ENCODE results near the gene KRT86. TPM values are rescaled to one million over a fixed set of nuclear protein-coding genes. Genes with fewer than 3 reads are reported as not detected.

The KRT86 gene
- total RNA-seq, 1 donor from 2014 or later, result not detected

GRCh38 chr12:52337054-52337453, 62.6 kb downstream of the KRT86 start:
- intact Hi-C loops (cut with micrococcal nuclease), result no loop called here
- peaks cover 29% of the 10 kb centered on the region for H3K9me3 ChIP-seq (replicated peaks)
- no peaks in the 10 kb centered on the region for H3K4me1 ChIP-seq
- TF ChIP-seq CTCF (IDR thresholded peaks at IDR 0.05; ENCODE audit: borderline replicate concordance), result no peak
- no peaks in the 10 kb centered on the region for H3K36me3 ChIP-seq
- DNase-seq, result no peak
- peaks cover 52% of the 10 kb centered on the region for H3K27me3 ChIP-seq (ENCODE audit: low read depth)
- H3K4me3 ChIP-seq, result no peak overlapping the region
- H3K27ac ChIP-seq (replicated peaks), result no peak overlapping the region

GRCh38 chr12:52338241-52338960, 64.0 kb downstream of the KRT86 start:
- peaks cover 34% of the 10 kb centered on the region for H3K9me3 ChIP-seq (replicated peaks)
- intact Hi-C loops (cut with micrococcal nuclease), result no loop called here
- no peaks in the 10 kb centered on the region for H3K36me3 ChIP-seq
- no peak overlapping the region for H3K4me3 ChIP-seq
- no peaks in the 10 kb centered on the region for H3K4me1 ChIP-seq
- peaks cover 49% of the 10 kb centered on the region for H3K27me3 ChIP-seq (ENCODE audit: low read depth)
- H3K27ac ChIP-seq (replicated peaks), result no peak overlapping the region
- no peak for TF ChIP-seq CTCF (IDR thresholded peaks at IDR 0.05; ENCODE audit: borderline replicate concordance)
- DNase-seq, result no peak

- Histone ChIP-seq H3K36me3 (no peaks in the 10 kb centered on the region), H3K27ac (replicated peaks) (no peak overlapping the region), H3K4me3 (no peak overlapping the region), H3K9me3 (replicated peaks) (peaks cover 32% of the 10 kb centered on the region), H3K27me3 (ENCODE audit: low read depth) (peaks cover 36% of the 10 kb centered on the region), H3K4me1 (peaks cover 4% of the 10 kb centered on the region)
- intact Hi-C loops (cut with micrococcal nuclease), result no loop called here
- no peak for TF ChIP-seq CTCF (IDR thresholded peaks at IDR 0.05; ENCODE audit: borderline replicate concordance)
- DNase-seq, result no peak
Observed at GRCh38 chr12:52341066-52341580, 66.7 kb downstream of the KRT86 start.

DNA sequence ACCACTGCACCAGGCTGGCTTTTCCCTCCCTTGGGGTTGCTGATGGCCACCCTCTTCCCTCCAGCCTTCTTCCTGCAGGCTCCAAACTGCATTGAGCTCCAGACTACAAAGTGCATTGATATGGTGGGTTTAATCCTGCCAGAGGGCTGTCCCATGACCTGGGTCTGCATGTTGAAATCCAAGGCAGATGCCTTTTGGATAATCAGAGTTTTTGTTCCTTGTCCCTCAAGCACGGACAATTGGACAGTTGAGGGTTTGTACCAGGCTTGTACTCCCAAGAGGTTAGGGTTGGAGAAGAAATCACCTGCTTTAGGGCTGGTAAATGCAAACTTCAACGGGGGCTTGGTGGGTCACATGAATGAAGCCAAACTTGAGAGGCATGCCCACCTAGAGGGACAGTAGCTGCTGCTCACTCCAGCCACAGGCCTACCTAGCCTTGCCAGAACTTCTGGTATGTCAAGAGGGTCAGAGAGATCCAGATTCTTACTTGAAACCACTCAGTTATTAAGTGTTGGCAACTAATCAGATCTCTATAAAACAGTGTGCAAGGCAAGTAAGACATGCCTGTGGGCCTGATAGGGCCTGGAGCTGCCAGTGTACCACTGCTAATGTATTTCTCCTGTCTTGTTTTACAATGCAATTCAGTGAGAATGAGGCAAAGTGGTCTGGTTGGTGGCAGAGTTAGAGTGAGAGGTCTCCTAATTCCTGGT, 68.5 kb downstream of the KRT86 start:
- H3K36me3 ChIP-seq, result no peaks in the 10 kb centered on the region
- intact Hi-C loops (cut with micrococcal nuclease), result no loop called here
- peaks cover 14% of the 10 kb centered on the region for H3K9me3 ChIP-seq (replicated peaks)
- H3K4me1 ChIP-seq, result peaks cover 15% of the 10 kb centered on the region
- H3K27ac ChIP-seq (replicated peaks), result no peak overlapping the region
- H3K27me3 ChIP-seq (ENCODE audit: low read depth), result peaks cover 36% of the 10 kb centered on the region
- TF ChIP-seq CTCF (IDR thresholded peaks at IDR 0.05; ENCODE audit: borderline replicate concordance), result no peak
- no peak for DNase-seq
- no peak overlapping the region for H3K4me3 ChIP-seq

GRCh38 chr12:52343550-52343949, 69.1 kb downstream of the KRT86 start:
- no peak for DNase-seq
- TF ChIP-seq CTCF (IDR thresholded peaks at IDR 0.05; ENCODE audit: borderline replicate concordance), result no peak

More at GRCh38 chr12:52343550-52343949, 69.1 kb downstream of the KRT86 start:
- intact Hi-C loops (cut with micrococcal nuclease), result no loop called here
- no peaks in the 10 kb centered on the region for H3K36me3 ChIP-seq
- H3K27me3 ChIP-seq (ENCODE audit: low read depth), result peaks cover 32% of the 10 kb centered on the region
- no peak overlapping the region for H3K4me3 ChIP-seq
- H3K9me3 ChIP-seq (replicated peaks), result peaks cover 14% of the 10 kb centered on the region
- H3K27ac ChIP-seq (replicated peaks), result no peak overlapping the region
- H3K4me1 ChIP-seq, result peaks cover 19% of the 10 kb centered on the region

All from left ventricle myocardium inferior (tissue), 1 donor.